Endothelial cell (in vitro differentiated cells): ENCODE data around the gene TMC3. TPM values are rescaled to one million over a fixed set of nuclear protein-coding genes. Genes with fewer than 3 reads are reported as not detected.

ENCODE experiments used
- DNase-seq: peaks from one replicate; pipeline ENCODE4 v3.0.0; 2021; ENCODE audit warnings: low spot score
- H3K27ac Mint-ChIP-seq: one replicate; pipeline ENCODE4 v1.8.0; 2021; ENCODE audit warnings: mixed read lengths, inconsistent platforms; ENCODE audit not compliant: unreplicated experiment
- H3K27me3 Mint-ChIP-seq: one replicate; pipeline ENCODE4 v1.8.0; 2021; ENCODE audit warnings: mild to moderate bottlenecking, moderate library complexity, mixed read lengths, inconsistent platforms; ENCODE audit not compliant: unreplicated experiment
- H3K36me3 Mint-ChIP-seq: one replicate; pipeline ENCODE4 v1.8.0; 2021; ENCODE audit warnings: mild to moderate bottlenecking, low read depth, mixed read lengths, inconsistent platforms; ENCODE audit not compliant: unreplicated experiment
- H3K4me1 Mint-ChIP-seq: one replicate; pipeline ENCODE4 v1.8.0; 2021; ENCODE audit warnings: mild to moderate bottlenecking, mixed read lengths, inconsistent platforms; ENCODE audit not compliant: unreplicated experiment
- H3K4me3 Mint-ChIP-seq: one replicate; pipeline ENCODE4 v1.8.0; 2021; ENCODE audit warnings: mild to moderate bottlenecking, mixed read lengths, inconsistent platforms; ENCODE audit not compliant: unreplicated experiment
- H3K9me3 Mint-ChIP-seq: one replicate; pipeline ENCODE4 v1.8.0; 2021; ENCODE audit warnings: mixed read lengths, inconsistent platforms; ENCODE audit not compliant: unreplicated experiment
- total RNA-seq: library from RNA; stranded (reverse); fragmentation: NEBNext Ultra II Directional; extraction: Animal tissue kit (Norgen Biotek cat#: 25700); gene quantifications from one replicate; pipeline ENCODE4 v1.2.1, GENCODE V29; 2021; ENCODE audit not compliant: unreplicated experiment
- TF ChIP-seq, protein P1 (sequence below): fragments of 200-600 bp; sonication (generic); IDR thresholded peaks from one replicate; pipeline ENCODE4 v1.5.0; 2021; ENCODE audit warnings: antibody characterized with exemption; ENCODE audit not compliant: unreplicated experiment

Gene TMC3
- total RNA-seq, 1 donor from 2014 or later, result not detected

DNA sequence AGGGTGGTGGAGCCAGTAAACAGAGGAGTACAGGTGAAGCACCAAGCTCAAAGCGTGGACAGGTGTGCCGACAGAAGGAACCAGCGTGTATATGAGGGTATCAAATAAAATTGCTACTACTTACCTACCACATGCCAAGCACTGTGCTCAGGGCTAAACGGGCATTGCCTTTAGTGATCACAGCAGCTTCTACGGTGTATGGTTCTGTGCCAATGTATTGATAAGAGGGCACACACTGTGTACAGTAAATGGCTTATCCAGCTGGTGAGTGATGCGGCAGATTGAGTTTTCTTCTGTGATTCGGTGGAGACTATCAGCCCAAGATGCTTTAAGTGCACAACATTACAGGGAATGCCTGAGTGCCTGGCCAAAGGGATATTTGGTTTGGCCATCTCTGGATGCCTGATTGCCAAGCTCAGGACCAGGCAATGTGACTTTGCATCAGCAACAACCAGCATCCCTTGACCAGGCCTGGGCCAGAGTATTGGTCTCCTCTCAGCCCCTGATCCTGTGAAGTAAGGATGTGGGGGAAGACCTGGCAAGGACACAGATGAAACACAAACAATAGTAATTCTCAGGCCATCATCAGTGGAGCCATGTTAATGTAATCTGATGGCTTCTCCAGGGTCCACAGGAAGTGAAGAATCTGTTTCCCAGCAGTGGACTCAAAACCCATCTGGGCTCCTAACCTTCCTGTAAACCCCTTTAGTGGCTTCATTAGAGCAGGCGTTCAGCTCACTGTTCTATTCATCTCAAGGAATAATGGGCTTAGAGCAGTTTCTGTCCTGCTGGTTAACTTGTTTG lies 64.2 kb downstream of the TMC3 start:
- H3K27me3 Mint-ChIP-seq, result no peaks in the 10 kb centered on the region
- H3K4me3 Mint-ChIP-seq, result no peak overlapping the region
- H3K4me1 Mint-ChIP-seq, result no peaks in the 10 kb centered on the region
- TF ChIP-seq, protein P1, sequence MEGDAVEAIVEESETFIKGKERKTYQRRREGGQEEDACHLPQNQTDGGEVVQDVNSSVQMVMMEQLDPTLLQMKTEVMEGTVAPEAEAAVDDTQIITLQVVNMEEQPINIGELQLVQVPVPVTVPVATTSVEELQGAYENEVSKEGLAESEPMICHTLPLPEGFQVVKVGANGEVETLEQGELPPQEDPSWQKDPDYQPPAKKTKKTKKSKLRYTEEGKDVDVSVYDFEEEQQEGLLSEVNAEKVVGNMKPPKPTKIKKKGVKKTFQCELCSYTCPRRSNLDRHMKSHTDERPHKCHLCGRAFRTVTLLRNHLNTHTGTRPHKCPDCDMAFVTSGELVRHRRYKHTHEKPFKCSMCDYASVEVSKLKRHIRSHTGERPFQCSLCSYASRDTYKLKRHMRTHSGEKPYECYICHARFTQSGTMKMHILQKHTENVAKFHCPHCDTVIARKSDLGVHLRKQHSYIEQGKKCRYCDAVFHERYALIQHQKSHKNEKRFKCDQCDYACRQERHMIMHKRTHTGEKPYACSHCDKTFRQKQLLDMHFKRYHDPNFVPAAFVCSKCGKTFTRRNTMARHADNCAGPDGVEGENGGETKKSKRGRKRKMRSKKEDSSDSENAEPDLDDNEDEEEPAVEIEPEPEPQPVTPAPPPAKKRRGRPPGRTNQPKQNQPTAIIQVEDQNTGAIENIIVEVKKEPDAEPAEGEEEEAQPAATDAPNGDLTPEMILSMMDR, result no peak
- H3K36me3 Mint-ChIP-seq, result peaks cover 26% of the 10 kb centered on the region
- no peak for DNase-seq
- H3K27ac Mint-ChIP-seq, result no peak overlapping the region
- H3K9me3 Mint-ChIP-seq, result no peaks in the 10 kb centered on the region

- Mint-ChIP-seq H3K9me3 (no peaks in the 10 kb centered on the region), H3K27ac (no peak overlapping the region), H3K27me3 (peaks cover 2% of the 10 kb centered on the region), H3K36me3 (peaks cover 36% of the 10 kb centered on the region), H3K4me1 (peaks cover 10% of the 10 kb centered on the region), H3K4me3 (no peak overlapping the region)
- TF ChIP-seq, protein P1, result no peak
- no peak for DNase-seq
These were observed 65.8 kb downstream of the TMC3 start for GRCh38 chr15:81308260-81308659.

- peaks cover 41% of the 10 kb centered on the region for H3K36me3 Mint-ChIP-seq
- no peak for DNase-seq
- peaks cover 18% of the 10 kb centered on the region for H3K4me1 Mint-ChIP-seq
- peak overlapping the region; percentile 27 for H3K4me3 Mint-ChIP-seq
- TF ChIP-seq, protein P1, result no peak
- H3K27me3 Mint-ChIP-seq, result peaks cover 4% of the 10 kb centered on the region
- no peak overlapping the region for H3K27ac Mint-ChIP-seq
- H3K9me3 Mint-ChIP-seq, result no peaks in the 10 kb centered on the region
These were observed 69.8 kb downstream of the TMC3 start for GRCh38 chr15:81304226-81304625.

- Mint-ChIP-seq H3K27ac (no peak overlapping the region), H3K27me3 (peaks cover 4% of the 10 kb centered on the region), H3K36me3 (peaks cover 39% of the 10 kb centered on the region), H3K9me3 (no peaks in the 10 kb centered on the region), H3K4me3 (peak overlapping the region; percentile 9), H3K4me1 (peaks cover 18% of the 10 kb centered on the region)
- DNase-seq, result no peak
- TF ChIP-seq, protein P1, result no peak
These were observed 70.5 kb downstream of the TMC3 start for GRCh38 chr15:81303244-81304225.
